Measurements from ENCODE around the gene TMPRSS2. TPM values are rescaled to one million over a fixed set of nuclear protein-coding genes. Genes with fewer than 3 reads are reported as not detected.
A peak's percentile ranks its signal among the peaks of the same experiment; 100 is the strongest.
"Not testable (repeated sequence)": the region's sequence is repeated elsewhere in the genome, so short reads cannot be mapped to it uniquely, and the experiment has no call there.

The TMPRSS2 gene
- polyA plus RNA-seq, 4 donors = 33.0 to 46.1 (median 37.8) TPM

DNA sequence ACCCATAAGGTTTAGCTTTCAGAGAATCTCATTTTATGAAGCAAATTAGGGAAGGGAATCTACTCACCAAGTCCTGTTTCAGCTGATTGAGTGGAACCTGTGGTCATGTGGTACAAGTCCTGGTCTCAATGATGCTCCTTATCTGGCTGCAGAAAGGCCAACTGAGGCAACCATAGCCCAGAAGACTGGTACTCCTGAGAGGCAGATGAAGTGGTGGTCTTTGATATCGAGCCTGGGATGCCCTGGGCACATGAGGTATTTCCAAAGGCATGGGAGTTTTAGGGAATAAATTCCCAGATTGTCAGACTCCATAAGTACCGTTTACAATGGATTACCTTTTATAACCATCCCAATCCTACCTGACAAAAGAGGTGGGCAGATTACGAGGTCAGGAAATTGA, 78.7 kb downstream of the TMPRSS2 start:
- DNase-seq (ENCODE audit: low read depth in 4 of 4, low spot score in 2 of 4) = no peak

DNA sequence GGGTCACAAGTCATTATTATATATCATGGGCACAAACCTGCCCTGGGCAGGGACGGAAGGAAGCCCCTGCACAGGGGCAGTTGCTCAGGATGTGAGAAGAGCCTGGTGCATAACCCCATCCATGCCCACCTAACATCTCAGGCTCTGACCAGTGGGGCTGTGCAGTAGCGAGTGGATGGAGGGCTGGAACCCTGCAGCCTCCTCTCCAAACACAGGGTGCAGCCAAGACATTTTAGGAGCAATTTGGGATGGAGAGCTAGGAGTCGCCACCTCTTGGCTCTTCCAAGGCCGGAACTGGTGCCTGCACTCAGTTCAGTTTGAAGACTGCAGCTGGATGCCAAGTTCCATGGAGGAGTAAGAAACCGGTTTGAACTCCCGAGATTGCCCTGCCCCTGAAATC, 79.1 kb downstream of the TMPRSS2 start:
- DNase-seq (ENCODE audit: low read depth in 4 of 4, low spot score in 2 of 4) = no peak

- DNase-seq (ENCODE audit: low read depth in 4 of 4, low spot score in 2 of 4) = no peak
Measured at GRCh38 chr21:41428311-41428710, 79.6 kb downstream of the TMPRSS2 start.

- DNase-seq (ENCODE audit: low read depth in 4 of 4, low spot score in 2 of 4) = no peak
Measured at GRCh38 chr21:41427556-41427955, 80.4 kb downstream of the TMPRSS2 start.

- DNase-seq (ENCODE audit: low read depth in 4 of 4, low spot score in 2 of 4) = no peak
Measured at GRCh38 chr21:41426676-41427404, 81.1 kb downstream of the TMPRSS2 start.

- no peak for DNase-seq (ENCODE audit: low read depth in 4 of 4, low spot score in 2 of 4)
Measured at GRCh38 chr21:41425954-41426675, 81.8 kb downstream of the TMPRSS2 start, which contains the start of gene MX1. TSS of gene MX1 (plus strand) at chr21:41426239. CDS start at chr21:41432071, 5,832 bp downstream.

GRCh38 chr21:41425588-41425953, 82.4 kb downstream of the TMPRSS2 start:
- no peak for DNase-seq (ENCODE audit: low read depth in 4 of 4, low spot score in 2 of 4)

GRCh38 chr21:41423305-41423636, 84.7 kb downstream of the TMPRSS2 start:
- DNase-seq (ENCODE audit: low read depth in 4 of 4, low spot score in 2 of 4) = not testable (repeated sequence)

GRCh38 chr21:41422546-41423304, 85.2 kb downstream of the TMPRSS2 start:
- DNase-seq (ENCODE audit: low read depth in 4 of 4, low spot score in 2 of 4) = no peak

DNA sequence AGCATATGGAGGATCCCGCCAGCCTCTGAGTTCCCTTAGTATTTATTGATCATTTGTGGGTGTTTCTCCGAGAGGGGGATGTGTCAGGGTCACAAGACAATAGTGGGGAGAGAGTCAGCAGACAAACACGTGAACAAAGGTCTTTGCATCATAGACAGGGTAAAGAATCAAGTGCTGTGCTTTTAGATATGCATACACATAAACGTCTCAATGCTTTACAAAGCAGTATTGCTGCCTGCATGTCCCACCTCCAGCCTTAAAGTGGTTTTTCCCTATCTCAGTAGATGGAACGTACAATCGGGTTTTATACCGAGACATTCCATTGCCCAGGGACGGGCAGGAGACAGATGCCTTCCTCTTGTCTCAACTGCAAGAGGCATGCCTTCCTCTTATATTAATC, 87.0 kb downstream of the TMPRSS2 start:
- not testable (repeated sequence) for DNase-seq (ENCODE audit: low read depth in 4 of 4, low spot score in 2 of 4)

DNA sequence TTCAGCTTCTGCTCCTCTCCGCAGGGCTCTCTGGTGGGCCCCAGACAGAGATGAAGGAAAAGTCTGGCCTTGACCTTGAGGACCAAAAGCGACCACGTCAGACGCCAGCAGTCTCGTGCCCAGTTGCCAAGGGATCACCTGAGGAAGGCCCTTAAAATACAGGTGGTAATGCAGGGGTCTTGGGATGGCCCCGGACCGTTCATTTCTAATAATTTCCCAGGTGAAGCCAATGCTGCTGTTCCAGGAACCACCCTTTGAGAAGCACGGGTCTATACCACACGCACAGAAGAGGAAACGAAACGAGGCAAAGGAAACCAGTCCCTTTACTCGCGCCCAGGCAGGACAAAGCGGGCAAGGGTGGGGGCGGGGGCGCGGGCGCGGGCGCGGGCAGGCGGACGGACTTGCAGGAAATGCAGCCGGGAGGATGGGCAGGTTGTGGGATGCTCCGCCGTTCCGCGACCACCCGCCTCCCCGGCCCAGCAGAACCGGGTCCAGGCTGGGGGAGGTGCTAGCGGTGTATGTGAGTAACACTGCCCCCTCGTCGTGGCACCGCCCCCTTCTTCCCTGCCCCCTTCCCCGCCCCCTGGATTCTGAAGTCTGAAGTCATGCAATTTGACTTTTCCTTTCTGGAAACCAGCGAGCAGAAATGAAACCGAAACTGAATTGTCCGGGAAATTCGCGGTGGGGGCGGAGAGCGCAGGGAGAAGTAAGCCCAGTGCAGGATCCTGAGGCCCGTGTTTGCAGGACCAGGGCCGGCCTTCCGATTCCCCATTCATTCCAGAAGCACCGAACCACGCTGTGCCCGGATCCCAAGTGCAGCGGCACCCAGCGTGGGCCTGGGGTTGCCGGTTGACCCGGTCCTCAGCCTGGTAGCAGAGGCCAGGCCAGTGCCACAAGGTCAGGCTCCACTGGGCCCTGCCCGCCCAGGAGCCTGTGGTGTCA, 87.8 kb downstream of the TMPRSS2 start:
- DNase-seq (ENCODE audit: low read depth in 4 of 4, low spot score in 2 of 4) = peak; percentile 67 to 88 (median 78)

GRCh38 chr21:41418956-41419680, 88.8 kb downstream of the TMPRSS2 start:
- DNase-seq (ENCODE audit: low read depth in 4 of 4, low spot score in 2 of 4) = no peak

GRCh38 chr21:41418393-41418792, 89.6 kb downstream of the TMPRSS2 start:
- DNase-seq (ENCODE audit: low read depth in 4 of 4, low spot score in 2 of 4) = no peak

- not testable (repeated sequence) for DNase-seq (ENCODE audit: low read depth in 4 of 4, low spot score in 2 of 4)
Measured at GRCh38 chr21:41417505-41417904, 90.5 kb downstream of the TMPRSS2 start.

Other genes starting within 250 kb of the TMPRSS2 start
- gene FAM3B, start 191.4 kb downstream of the TMPRSS2 start, polyA plus RNA-seq (ENCODE audit: insufficient read length in 4 of 4) = 10 to 100 TPM; 14.1 to 33.9 (median 20.0) TPM
- gene MX2, start 146.1 kb downstream of the TMPRSS2 start, polyA plus RNA-seq (ENCODE audit: insufficient read length in 4 of 4) = 1 to 10 TPM in 3 of 4 donors, under 1 TPM in 1; 0.94 to 2.1 (median 1.3) TPM
- 10 to 100 TPM in 2 of 4 donors, 1 to 10 TPM in 2; 7.5 to 11.0 (median 9.7) TPM for gene MX1, start 81.9 kb downstream of the TMPRSS2 start, polyA plus RNA-seq (ENCODE audit: insufficient read length in 4 of 4)